Gastroesophageal sphincter (tissue), 3 donors: ENCODE results near the gene SKA3.

Experiments
- CTCF ChIP-seq, 4 experiments: fragments of 200-600 bp in 2 of 4; fragments of 450-650 bp in 2 of 4; sonication (generic) in 1 of 4; IDR thresholded peaks; one replicate each; pipeline ENCODE4 v1.5.1; 2017 to 2019; ENCODE audit warnings: antibody characterized with exemption in 4 of 4, mild to moderate bottlenecking in 2 of 4, moderate library complexity in 2 of 4
- POLR2A ChIP-seq, 2 donors: fragments of 450-650 bp; IDR thresholded peaks; one replicate each; pipeline ENCODE4 v1.6.1; 2017; ENCODE audit warnings: antibody characterized with exemption in 2 of 2, mild to moderate bottlenecking in 2 of 2, moderate library complexity in 1 of 2

GRCh38 chr13:21164631-21165030 lies 11.7 kb downstream of the SKA3 start:
- no peak for TF ChIP-seq POLR2A (IDR thresholded peaks at IDR 0.05)
- TF ChIP-seq CTCF (IDR thresholded peaks at IDR 0.05) = no peak
